Measurements from ENCODE around the gene ZNF652.

The ZNF652 gene

DNA sequence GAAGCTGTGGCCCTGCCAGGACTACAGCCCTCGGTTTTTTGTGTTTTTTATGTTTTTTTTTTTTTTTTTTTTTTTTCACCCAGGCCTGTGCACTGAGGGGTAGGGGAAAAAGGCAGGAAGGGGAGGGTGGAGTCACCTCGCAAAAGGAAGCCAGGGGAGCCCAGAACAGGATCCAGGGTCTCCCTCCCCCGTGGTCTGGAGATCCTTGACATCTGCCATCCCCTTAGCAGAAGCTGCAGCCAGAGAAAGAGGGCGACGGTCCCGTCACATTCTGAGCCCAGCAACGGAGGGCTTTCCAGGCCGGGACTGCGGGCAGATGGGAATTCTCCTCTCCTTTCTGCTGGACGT, 102.4 kb downstream of the ZNF652 start:
- DNase-seq, result no peak

DNA sequence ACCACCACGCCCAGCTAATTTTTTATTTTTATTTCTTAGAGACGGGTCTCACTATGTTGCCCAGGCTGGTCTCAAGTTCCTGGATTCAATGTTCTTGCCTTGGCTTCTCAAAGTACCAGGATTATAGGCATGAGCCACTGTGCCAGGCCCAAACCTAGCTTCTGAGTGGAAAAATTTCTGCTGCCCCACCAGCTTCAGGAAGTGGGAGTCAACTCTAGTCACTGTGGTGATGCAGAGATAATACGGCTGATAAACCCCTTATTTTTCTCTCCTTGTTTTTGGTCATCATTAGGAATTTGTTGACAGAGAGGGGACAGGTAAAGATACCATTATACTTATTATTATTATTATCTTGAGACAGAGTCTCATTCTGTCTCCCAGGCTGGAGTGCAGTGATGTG, 103.7 kb downstream of the ZNF652 start:
- DNase-seq, result no peak

GRCh38 chr17:49255125-49255524, 106.9 kb downstream of the ZNF652 start:
- no peak for DNase-seq

DNA sequence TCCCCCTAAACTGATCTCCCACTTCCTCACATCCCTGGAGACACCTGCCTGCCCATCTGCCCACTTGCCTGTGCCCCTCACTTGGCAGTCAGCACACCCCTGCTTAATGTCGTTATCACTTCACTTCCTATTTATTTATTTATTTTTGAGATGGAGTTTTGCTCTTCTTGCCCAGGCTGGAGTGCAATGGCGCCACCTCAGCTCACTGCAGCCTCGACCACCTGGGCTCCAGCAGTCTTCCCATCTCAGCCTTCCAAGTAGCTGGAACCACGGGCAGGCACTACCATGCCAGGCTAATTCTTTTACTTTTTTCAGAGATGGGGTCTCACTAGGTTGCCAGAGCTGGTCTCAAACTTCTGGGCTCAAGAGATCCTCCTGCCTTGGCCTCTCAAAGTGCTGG, 108.0 kb downstream of the ZNF652 start:
- no peak for DNase-seq

- DNase-seq, result no peak
These were observed 109.8 kb downstream of the ZNF652 start for GRCh38 chr17:49252148-49252695.

GRCh38 chr17:49249890-49250522, 112.0 kb downstream of the ZNF652 start:
- no peak for DNase-seq

DNA sequence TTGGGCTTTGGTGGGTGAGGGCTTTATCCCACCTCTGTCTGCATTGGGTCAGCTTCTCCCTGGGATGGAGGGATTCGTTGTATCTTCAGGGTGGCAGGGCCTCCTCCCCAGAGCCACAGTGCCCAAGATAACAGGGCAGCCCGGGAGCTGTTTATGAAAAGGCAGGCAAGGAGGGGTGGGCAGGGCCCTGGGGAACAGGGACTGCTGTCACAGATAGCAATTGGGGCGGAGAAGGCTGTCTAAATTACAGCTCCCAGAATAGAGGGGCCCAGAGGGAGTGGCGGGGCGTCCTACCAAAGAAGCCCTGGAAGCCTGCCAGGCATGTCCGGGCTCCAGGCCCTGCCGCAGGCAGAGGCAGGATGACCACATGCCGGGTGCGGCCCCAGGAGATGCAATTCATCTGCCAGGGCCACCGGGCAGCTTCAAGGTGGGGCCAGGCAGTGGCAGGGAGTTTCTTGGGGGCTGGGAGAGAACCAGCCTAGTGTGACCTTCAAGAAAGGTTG, 112.7 kb downstream of the ZNF652 start:
- no peak for DNase-seq

DNA sequence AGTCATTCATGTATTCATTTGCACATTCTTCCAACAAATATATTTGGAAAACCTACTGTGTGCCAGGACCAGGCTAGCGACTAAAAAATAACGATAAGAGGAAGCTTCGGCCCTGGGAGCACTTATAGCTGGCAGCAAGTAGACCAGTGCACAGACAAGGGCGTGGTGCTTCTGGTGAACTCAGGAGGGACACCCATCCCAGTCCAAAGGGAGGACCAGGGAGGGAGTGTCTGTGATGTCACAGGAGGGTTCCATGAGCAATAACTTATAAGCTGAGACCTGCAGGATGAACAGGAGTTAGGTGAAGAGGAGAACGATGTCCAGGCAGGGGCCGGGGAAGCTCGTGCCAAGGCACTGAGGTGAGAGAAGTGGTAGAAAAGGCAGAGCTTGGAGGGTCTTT, 114.1 kb downstream of the ZNF652 start:
- no peak for DNase-seq

- no peak for DNase-seq
These were observed 117.2 kb downstream of the ZNF652 start for GRCh38 chr17:49244839-49245238.
